ENCODE measurements around the gene NDST4.

The NDST4 gene

GRCh38 chr4:115113506-115114106, at the start of gene NDST4:
Gene NDST4, minus strand, starts transcription at chr4:115113620. Its CDS starts 36,584 bp downstream, at chr4:115077036.
- no peak for DNase-seq

GRCh38 chr4:115159141-115159540, 45.7 kb upstream of the NDST4 start:
- no peak for DNase-seq

DNA sequence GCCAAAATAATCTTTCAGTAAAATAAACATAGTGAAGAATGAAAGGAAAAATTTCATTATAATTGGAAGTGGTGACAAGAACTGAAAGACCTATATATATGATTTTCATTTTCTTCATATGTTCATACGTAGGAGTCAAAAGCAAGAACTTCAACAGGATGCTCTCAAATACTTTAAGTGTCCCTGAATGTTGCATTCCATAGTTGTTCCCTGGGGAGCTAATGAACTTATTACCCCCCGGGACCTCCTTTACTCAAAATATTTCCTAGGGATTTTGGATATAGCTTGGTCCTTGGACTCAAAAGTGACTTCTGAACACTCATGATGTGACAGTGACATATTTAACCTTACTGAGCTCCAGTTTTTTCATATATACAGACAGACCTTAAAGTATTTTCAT, 44.9 kb upstream of the NDST4 start:
- no peak for DNase-seq

DNA sequence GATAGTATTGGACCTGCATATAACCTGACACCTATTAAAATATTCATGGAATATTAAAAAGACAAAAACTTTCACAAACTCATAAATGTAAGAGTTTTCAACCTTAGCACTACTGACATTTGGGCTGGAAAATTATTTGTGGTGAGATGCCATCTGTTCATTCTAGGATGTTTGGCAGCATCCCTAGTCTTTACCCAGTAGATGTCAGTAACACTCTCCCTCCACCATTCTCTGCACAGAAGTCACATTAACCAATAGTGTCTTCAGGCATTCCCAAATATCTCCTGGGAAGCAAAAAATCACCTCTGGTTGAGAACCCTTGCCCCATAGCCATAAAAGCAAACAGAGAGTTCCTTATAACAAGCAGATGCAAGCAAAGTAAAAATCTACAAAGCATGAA, 41.4 kb upstream of the NDST4 start:
- DNase-seq, result no peak

DNA sequence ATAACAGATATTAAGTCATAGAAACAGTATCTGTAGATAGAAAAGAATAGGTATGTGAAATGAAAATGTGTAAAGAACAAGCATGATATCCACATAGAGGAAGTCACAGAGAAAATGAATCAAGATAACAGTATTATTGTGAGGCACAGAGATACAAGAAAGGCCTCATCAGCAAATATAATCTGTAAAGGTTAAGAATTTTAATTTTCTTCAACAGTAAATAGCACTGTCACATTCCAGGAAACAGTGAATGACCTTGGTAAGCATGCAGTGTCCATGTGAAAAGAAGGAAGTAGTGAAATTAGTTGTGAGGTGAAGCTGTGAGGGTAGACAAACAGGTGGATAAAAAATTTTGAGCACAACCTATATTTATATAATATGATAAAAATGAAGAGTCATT, 39.5 kb upstream of the NDST4 start:
- no peak for DNase-seq

DNA sequence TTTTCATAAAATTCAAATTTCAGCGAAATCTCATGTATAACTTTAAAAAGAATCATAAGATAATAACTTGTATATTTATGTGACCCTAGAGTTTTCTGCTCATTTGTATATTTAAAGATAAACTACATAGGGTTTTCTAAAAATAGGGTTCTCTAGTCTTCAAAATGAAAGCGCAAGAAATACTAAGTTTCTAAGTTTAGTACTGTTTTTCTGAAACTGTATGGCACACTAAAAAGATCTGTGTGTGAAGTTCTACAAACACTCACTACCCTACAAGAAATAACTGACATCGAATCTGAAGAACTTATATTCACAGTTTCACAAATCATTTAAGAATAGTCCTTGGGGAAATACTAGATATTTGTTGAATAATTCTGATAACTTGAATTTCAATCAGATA, 38.7 kb upstream of the NDST4 start:
- DNase-seq, result no peak

DNA sequence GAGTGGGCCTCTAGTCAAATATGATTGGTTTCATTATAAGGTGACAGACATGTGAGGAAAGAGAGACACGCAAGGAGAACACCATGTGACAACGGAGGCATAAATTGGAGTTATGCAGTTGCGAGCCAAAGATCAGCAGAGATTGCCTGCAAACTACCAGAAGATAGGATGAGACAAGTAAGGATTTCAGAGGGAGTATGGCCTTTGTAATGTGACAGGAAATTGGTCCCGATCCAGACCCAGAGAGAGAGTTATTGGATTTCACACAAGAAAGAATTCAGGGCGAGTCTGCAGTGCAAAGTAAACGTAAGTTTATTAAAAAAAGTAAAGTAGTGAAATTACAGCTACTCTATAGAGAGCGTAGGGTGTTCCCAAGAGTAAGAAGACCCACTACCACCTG, 35.7 kb upstream of the NDST4 start:
- no peak for DNase-seq

DNA sequence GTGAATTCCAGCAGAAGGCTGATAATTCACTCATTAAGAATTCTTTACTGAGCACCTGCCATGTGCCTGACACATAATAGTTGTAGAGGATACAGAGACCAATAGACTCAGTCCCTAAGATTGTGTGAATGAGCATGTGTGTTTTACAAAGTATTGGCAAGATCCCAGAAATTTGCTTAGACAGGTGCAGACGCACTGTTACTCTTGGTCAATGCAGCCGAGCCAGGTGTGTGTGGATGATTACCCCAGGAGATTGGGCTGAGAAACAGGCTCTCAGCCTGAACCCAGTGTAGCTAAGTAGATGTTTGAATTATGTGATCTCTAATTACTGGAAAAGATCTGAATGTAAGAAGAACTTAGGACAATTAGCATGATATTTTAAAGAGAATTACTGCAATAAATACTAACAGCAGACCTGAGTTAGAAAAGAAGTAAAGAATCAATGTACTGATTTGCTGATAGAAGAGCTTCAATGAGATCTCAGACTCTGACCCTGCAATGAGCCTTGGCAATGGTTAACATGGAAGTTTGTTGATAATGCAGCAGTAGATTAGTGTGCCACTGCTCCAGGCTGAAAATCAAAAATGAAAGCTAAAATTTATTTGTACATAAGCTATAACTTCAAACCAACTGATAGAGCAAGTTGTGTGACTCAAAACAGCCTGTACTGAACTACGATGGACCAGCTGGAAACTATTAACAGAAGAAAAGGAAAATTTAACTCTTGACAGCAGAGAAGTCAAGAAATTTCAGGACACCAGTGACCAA, 32.2 kb upstream of the NDST4 start:
- no peak for DNase-seq

GRCh38 chr4:115128037-115128436, 14.6 kb upstream of the NDST4 start:
- no peak for DNase-seq

DNA sequence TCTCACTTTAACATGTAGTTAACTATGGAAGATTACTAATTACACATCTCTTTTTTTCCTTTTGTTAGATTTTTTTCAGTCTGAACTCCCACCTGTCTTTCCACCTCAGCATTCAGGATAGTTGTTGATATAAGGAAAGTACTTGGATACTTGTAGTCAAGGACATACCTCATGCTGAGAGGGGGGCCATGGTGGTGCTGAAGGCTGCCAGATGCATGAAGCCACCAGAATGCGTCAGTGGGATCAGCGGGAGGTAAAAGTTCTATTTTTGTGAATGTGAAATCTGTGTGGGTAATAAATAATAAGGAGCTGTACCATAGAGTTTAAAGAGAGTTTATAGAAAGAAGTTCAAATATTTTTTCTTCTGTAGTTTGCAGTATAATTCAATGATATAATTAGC, 13.1 kb upstream of the NDST4 start:
- DNase-seq, result no peak

- no peak for DNase-seq
These were observed 8.1 kb upstream of the NDST4 start for GRCh38 chr4:115121351-115122043.

GRCh38 chr4:115119804-115120352, 6.5 kb upstream of the NDST4 start:
- no peak for DNase-seq

GRCh38 chr4:115117651-115118050, 4.2 kb upstream of the NDST4 start:
- no peak for DNase-seq

GRCh38 chr4:115110191-115111181, 2.9 kb downstream of the NDST4 start:
- DNase-seq, result no peak

- DNase-seq, result no peak
These were observed 4.6 kb downstream of the NDST4 start for GRCh38 chr4:115108850-115109249.

GRCh38 chr4:115107411-115107810, 6.0 kb downstream of the NDST4 start:
- no peak for DNase-seq

DNA sequence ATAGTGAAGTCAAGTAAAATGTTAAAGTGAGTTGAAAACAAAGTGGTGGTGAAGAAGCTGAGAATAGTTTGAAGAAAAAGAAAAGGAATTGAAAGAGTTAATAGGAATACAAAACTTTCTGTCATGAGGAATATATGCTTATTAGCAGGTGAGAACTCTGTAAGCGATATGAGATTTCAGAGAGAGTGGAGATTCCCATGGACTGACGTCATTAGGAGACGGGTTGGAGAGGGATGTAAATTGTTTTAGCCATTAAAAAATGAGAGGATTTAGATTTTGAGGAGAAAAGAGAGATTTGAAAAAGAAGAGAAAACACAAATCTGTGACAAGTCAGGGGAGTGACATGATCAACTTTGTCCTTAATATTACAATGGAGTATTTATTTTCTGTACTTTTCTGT, 11.7 kb downstream of the NDST4 start:
- DNase-seq, result no peak

DNA sequence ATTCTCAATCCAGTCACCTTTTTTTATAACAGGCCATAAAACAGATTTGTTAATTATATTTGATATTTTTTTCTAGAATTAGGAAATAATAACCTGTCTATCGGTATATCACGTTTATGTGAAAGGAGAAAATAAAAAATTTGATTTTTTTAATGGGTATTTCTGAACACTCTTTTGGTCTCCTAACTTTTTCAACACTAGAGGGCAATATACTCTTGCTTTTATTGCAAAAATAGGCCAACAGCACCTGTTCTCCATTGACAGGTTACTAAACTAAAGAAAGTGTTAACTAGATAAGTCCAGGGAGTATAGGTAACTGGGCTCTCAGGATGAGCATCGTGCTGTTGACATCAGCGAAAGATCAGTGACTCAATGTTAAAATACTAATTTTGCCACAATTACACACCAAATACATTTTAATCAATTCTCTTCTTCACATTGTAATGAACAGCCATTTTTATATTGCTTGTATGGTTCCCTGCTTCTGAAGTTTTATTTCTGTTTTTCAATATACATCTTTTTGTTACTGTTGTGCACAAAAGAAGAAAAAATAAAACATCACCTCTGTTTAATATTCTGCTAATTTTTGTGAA, 22.8 kb downstream of the NDST4 start:
- DNase-seq, result no peak

- no peak for DNase-seq
These were observed 30.8 kb downstream of the NDST4 start for GRCh38 chr4:115082633-115083032.

DNA sequence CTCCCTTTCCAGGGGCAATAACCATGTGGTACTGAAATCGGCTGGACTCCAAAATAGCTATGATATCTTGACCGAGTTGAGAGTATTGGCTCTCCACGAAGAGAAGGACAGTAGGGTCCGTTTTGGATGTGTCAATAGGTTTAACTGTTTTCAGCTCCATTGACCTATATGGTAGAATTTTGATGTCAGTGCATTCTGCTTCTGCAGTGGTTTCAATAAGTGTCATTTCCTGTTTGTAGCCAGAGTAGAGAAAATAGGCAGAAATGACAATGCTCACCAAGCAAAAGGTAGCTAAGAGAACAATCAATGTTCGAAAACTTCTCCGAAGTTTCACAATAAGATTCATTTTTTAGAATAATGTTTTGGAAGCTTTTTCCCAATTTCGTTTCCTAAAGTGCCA, 36.7 kb downstream of the NDST4 start:
- no peak for DNase-seq

GRCh38 chr4:115058533-115058932, 54.9 kb downstream of the NDST4 start:
- DNase-seq, result no peak

GRCh38 chr4:115054836-115055235, 58.6 kb downstream of the NDST4 start:
- DNase-seq, result no peak
